PC-9 (cell line): ENCODE measurements around the gene APOB. TPM values are rescaled to one million over a fixed set of nuclear protein-coding genes. Genes with fewer than 3 reads are reported as not detected.

Source experiments
- BruUV-seq: library from RNA; stranded (reverse); fragments of 400-500 nt; replicated peaks from 2 replicates; lab custom pipeline; 2021; lab: Mats Ljungman, UMichigan
- CTCF ChIA-PET: fragments of 300-600 bp; sonication (Branson Sonifier 250); formaldehyde crosslinking; loops from one replicate; lab custom pipeline; 2022; ENCODE audit warnings: antibody characterized with exemption; lab: Charles Lee
- POLR2A ChIA-PET: fragments of 300-600 bp; sonication (Branson Sonifier 250); formaldehyde crosslinking; loops from one replicate; lab custom pipeline; 2022; ENCODE audit warnings: antibody characterized with exemption; ENCODE audit not compliant: unreplicated experiment; lab: Charles Lee
- DNase-seq, 2 experiments: peaks; one replicate each; pipeline versions ENCODE4 v3.0.0 to v3.0.0-alpha.2; 2015 to 2022; ENCODE audit warnings: mixed read lengths in 1 of 2
- H2AFZ ChIP-seq: fragments of 200-600 bp; sonication (generic); 2 replicates; pipeline ENCODE4 v1.8.1; 2017; ENCODE audit warnings: antibody characterized with exemption
- H3F3A ChIP-seq: fragments of 200-600 bp; sonication (generic); 2 replicates; pipeline ENCODE4 v1.8.1; 2017; ENCODE audit warnings: antibody characterized with exemption, mild to moderate bottlenecking, low read depth; ENCODE audit not compliant: insufficient read depth
- H3K27ac ChIP-seq: fragments of 200-600 bp; sonication (generic); 2 replicates; pipeline ENCODE4 v1.6.1; 2016; ENCODE audit warnings: mixed run types
- H3K27me3 ChIP-seq: fragments of 200-600 bp; sonication (generic); 2 replicates; pipeline ENCODE4 v1.6.1; 2016; ENCODE audit warnings: low read depth, mixed run types; ENCODE audit not compliant: insufficient read depth
- H3K36me3 ChIP-seq: fragments of 200-600 bp; sonication (generic); 2 replicates; pipeline ENCODE4 v1.6.1; 2016; ENCODE audit warnings: low read depth, mixed run types
- H3K4me1 ChIP-seq: fragments of 200-600 bp; sonication (generic); replicated peaks from 2 replicates; pipeline ENCODE4 v1.6.1; 2016; ENCODE audit warnings: mixed run types; ENCODE audit not compliant: insufficient read depth
- H3K4me2 ChIP-seq: fragments of 200-600 bp; sonication (generic); 2 replicates; pipeline ENCODE4 v1.6.1; 2017; ENCODE audit warnings: mixed run types
- H3K4me3 ChIP-seq: fragments of 200-600 bp; sonication (generic); 2 replicates; pipeline ENCODE4 v1.6.1; 2016; ENCODE audit warnings: mixed run types
- H3K79me2 ChIP-seq: fragments of 200-600 bp; sonication (generic); 2 replicates; pipeline ENCODE4 v1.6.1; 2017; ENCODE audit warnings: low read depth, mixed run types
- H3K9me2 ChIP-seq: fragments of 200-600 bp; sonication (generic); 2 replicates; pipeline ENCODE4 v1.8.1; 2017; ENCODE audit warnings: mild to moderate bottlenecking; ENCODE audit not compliant: insufficient read depth
- H3K9me3 ChIP-seq: fragments of 200-600 bp; sonication (generic); 2 replicates; pipeline ENCODE4 v1.8.1; 2016; ENCODE audit warnings: low read depth; ENCODE audit not compliant: insufficient read depth
- H4K20me1 ChIP-seq: fragments of 200-600 bp; sonication (generic); 2 replicates; pipeline ENCODE4 v1.8.1; 2017; ENCODE audit not compliant: insufficient read depth
- CTCF ChIP-seq: fragments of 200-600 bp; sonication (generic); conservative IDR thresholded peaks from 2 replicates; pipeline ENCODE4 v1.6.1; 2017; ENCODE audit warnings: mixed run types, antibody characterized with exemption, mild to moderate bottlenecking, moderate library complexity
- EZH2 ChIP-seq: fragments of 200-600 bp; sonication (generic); IDR thresholded peaks from 2 replicates; pipeline ENCODE4 v1.8.0; 2017; ENCODE audit warnings: antibody characterized with exemption, low read depth
- intact Hi-C: fragments of 100-400 bp; cut with micrococcal nuclease; formaldehyde crosslinking; loops from one replicate; pipeline ENCODE4 v1.10.0; 2022; ENCODE audit not compliant: unreplicated experiment
- total RNA-seq: library from RNA; stranded (reverse); gene quantifications from 2 replicates; pipeline ENCODE4 v1.2.3, GENCODE V29; 2021

Gene APOB
- total RNA-seq, 1 experiment from 2014 or later, result not detected

DNA sequence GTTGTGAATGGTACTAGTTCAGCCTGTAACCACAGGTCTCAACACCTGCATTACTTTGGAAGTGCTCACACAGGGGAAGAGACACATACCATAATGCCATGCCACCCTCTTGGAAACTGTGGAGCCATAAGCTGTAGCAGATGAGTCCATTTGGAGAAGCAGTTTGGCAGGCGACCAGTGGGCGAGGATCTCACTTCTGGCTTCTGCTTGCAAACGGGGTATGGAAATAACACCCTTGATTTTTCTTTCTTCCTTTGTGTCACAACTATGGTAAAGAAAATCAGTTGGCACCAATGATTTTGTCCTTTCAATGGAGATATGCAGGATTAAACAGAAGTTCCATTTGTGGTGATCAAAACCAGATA, 28.6 kb downstream of the APOB start:
- Histone ChIP-seq H3K27ac (no peak overlapping the region), H3K4me3 (no peak overlapping the region), H3K27me3 (peaks cover 27% of the 10 kb centered on the region), H3K79me2 (no peaks in the 10 kb centered on the region), H3K4me2 (no peak overlapping the region), H4K20me1 (no peaks in the 10 kb centered on the region; the same call in 1 of the 2 replicates), H3K36me3 (no peaks in the 10 kb centered on the region), H3K9me3 (0 out of 2 replicates have a peak, but pooled peaks cover 1% of the 10 kb centered on the region), H3K9me2 (no peaks in the 10 kb centered on the region), H3K4me1 (no peaks in the 10 kb centered on the region), H2AFZ (no peak overlapping the region), H3F3A (no peaks in the 10 kb centered on the region)
- POLR2A ChIA-PET, result no interaction called here
- no peak for DNase-seq
- BruUV-seq, result no TSS peak
- TF ChIP-seq EZH2 (no peak), CTCF (no peak)
- intact Hi-C loops, result no loop called here
- CTCF ChIA-PET, result no interaction called here

GRCh38 chr2:21014364-21015280, 29.3 kb downstream of the APOB start:
- Histone ChIP-seq H3K27me3 (peaks cover 34% of the 10 kb centered on the region), H3F3A (no peaks in the 10 kb centered on the region), H3K79me2 (no peaks in the 10 kb centered on the region), H3K27ac (no peak overlapping the region), H3K9me2 (no peaks in the 10 kb centered on the region), H3K4me1 (no peaks in the 10 kb centered on the region), H3K4me3 (no peak overlapping the region), H2AFZ (no peak overlapping the region), H4K20me1 (no peaks in the 10 kb centered on the region; the same call in 1 of the 2 replicates), H3K36me3 (no peaks in the 10 kb centered on the region), H3K4me2 (no peak overlapping the region), H3K9me3 (0 out of 2 replicates have a peak, but pooled peaks cover 5% of the 10 kb centered on the region)
- ChIA-PET POLR2A (no interaction called here), CTCF (no interaction called here)
- intact Hi-C loops, result no loop called here
- peak in 1 of 2 experiments; percentile 21 for DNase-seq
- BruUV-seq, result no TSS peak
- TF ChIP-seq EZH2, result no peak
- no peak for TF ChIP-seq CTCF

- H3K79me2 ChIP-seq, result no peaks in the 10 kb centered on the region
- no peaks in the 10 kb centered on the region for H3K4me1 ChIP-seq
- no peak overlapping the region for H2AFZ ChIP-seq
- H3K9me3 ChIP-seq, result 0 out of 2 replicates have a peak, but pooled peaks cover 5% of the 10 kb centered on the region
- no peak overlapping the region for H3K27ac ChIP-seq
- TF ChIP-seq CTCF, result no peak
- no peak for TF ChIP-seq EZH2
- peaks cover 41% of the 10 kb centered on the region for H3K27me3 ChIP-seq
- CTCF ChIA-PET, result no interaction called here
- no peaks in the 10 kb centered on the region; the same call in 1 of the 2 replicates for H4K20me1 ChIP-seq
- H3K9me2 ChIP-seq, result no peaks in the 10 kb centered on the region
- BruUV-seq, result no TSS peak
- H3K36me3 ChIP-seq, result no peaks in the 10 kb centered on the region
- POLR2A ChIA-PET, result no interaction called here
- peak in 1 of 2 experiments; percentile 3 for DNase-seq
- H3K4me2 ChIP-seq, result no peak overlapping the region
- intact Hi-C loops, result no loop called here
- no peaks in the 10 kb centered on the region for H3F3A ChIP-seq
- H3K4me3 ChIP-seq, result no peak overlapping the region
Measured at GRCh38 chr2:21013043-21013816, 30.6 kb downstream of the APOB start.
